Measurements from ENCODE around the gene CCDC196. TPM values are rescaled to one million over a fixed set of nuclear protein-coding genes. Genes with fewer than 3 reads are reported as not detected.
"Not testable (repeated sequence)": the region's sequence is repeated elsewhere in the genome, so short reads cannot be mapped to it uniquely, and the experiment has no call there.

Gene CCDC196
- total RNA-seq, 4 donors from 2014 or later: not detected

DNA sequence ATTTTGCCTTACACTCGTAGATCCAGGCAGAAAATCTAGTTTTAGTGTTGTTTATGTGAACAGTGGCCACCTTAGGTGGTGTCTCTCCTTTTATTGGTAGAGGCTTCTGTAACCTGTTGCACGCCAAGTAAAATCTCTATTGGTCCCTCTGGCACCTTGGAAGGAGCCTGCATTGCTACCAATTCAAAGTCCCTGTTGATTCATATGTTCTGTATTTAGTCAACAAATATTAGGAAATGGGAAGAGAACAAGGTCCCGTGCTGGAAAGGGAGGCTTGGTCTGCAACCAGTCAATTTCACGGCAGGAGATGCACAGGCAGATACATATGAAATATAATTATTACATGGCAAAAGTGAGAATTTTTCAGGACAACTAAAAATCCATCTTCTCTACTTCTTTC is 15.4 kb downstream of the CCDC196 start:
- Histone ChIP-seq H3K4me1 (peaks cover 0 to 7% (median 0%) of the 10 kb centered on the region in 3 donors), H3K27me3 (no peaks in the 10 kb centered on the region)
- 86 to 91% methylated on average over 4 of the region's 4 CpGs for WGBS, 2 donors

GRCh38 chr14:66502836-66503235 is 16.7 kb downstream of the CCDC196 start:
- 76 to 83% methylated on average over 5 of the region's 5 CpGs for WGBS, 2 donors
- H3K36me3 ChIP-seq; H3K4me3 ChIP-seq; intact Hi-C loops (cut with DNase I); H3K27me3 ChIP-seq; H3K9me3 ChIP-seq; DNase-seq; H3K27ac ChIP-seq: not testable (repeated sequence)
- H3K4me1 ChIP-seq: peaks cover 0 to 16% (median 4%) of the 10 kb centered on the region in 3 donors

More for the DNA sequence above, 15.4 kb downstream of the CCDC196 start:
- intact Hi-C loops (cut with DNase I): no loop called here
- DNase-seq: no peak
- H3K36me3 ChIP-seq: no peaks in the 10 kb centered on the region
- H3K27ac ChIP-seq: no peak overlapping the region
- H3K4me3 ChIP-seq: no peak overlapping the region
- TF ChIP-seq CTCF (IDR thresholded peaks at IDR 0.05) (no peak), POLR2A (IDR thresholded peaks at IDR 0.05) (no peak)
- H3K9me3 ChIP-seq: no peaks in the 10 kb centered on the region

- 30 to 45% methylated on average over 1 of the region's 1 CpG for WGBS, 2 donors
- Histone ChIP-seq H3K9me3 (no peaks in the 10 kb centered on the region), H3K4me1 (peaks cover 0 to 16% (median 4%) of the 10 kb centered on the region in 3 donors), H3K36me3 (no peaks in the 10 kb centered on the region), H3K27ac (no peak overlapping the region), H3K27me3 (no peaks in the 10 kb centered on the region), H3K4me3 (no peak overlapping the region)
- intact Hi-C loops (cut with DNase I): no loop called here
- TF ChIP-seq CTCF (IDR thresholded peaks at IDR 0.05) (no peak), POLR2A (IDR thresholded peaks at IDR 0.05) (no peak)
- DNase-seq: no peak
Measured at GRCh38 chr14:66503532-66503931, 17.4 kb downstream of the CCDC196 start.

DNA sequence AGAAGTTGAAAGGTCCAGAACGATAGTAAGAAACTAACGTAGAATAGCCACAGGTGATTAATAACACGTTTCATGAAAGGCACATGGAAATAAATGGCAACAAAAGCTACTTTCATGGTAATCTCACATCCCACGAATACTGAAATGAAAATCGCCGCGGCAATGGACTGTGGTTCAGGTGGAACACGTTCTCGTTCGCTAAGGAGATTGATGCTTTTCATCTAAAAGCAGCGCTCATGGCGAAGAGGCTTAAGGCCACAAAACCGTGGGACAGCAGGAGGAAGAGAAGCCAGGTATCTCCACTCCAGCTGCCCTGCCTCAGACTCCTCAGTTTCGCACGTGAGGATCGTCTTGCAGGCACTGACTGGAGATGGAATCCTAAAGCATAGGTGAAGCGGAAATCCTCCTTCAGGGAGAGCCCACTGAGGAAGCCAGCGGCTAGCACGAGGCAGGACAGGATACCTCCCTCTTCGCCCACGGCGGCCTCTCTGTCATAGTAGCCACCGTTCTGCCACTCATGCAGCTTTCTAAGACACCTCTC is 21.1 kb downstream of the CCDC196 start:
- Histone ChIP-seq H3K4me3 (peak overlapping the region; percentile 84 to 94 (median 89)), H3K9me3 (no peaks in the 10 kb centered on the region), H3K27ac (peak overlapping the region; percentile 88 to 96 (median 92)), H3K27me3 (no peaks in the 10 kb centered on the region), H3K36me3 (no peaks in the 10 kb centered on the region), H3K4me1 (peaks cover 0 to 29% (median 9%) of the 10 kb centered on the region in 3 donors)
- WGBS, 2 donors: 2% methylated on average over 17 to 18 of the region's 23 CpGs
- DNase-seq: no peak
- intact Hi-C loops (cut with DNase I): no loop called here
- TF ChIP-seq POLR2A (IDR thresholded peaks at IDR 0.05) (no peak), CTCF (IDR thresholded peaks at IDR 0.05) (no peak)

GRCh38 chr14:66507722-66508546 is 21.8 kb downstream of the CCDC196 start, which contains the start of gene GPHN:
TSS of gene GPHN (plus strand) at chr14:66508147.
- no peaks in the 10 kb centered on the region for H3K9me3 ChIP-seq
- peak within 1 kb of the TSS; percentile 88 to 96 (median 92) for H3K27ac ChIP-seq
- intact Hi-C loops (cut with DNase I): no loop called here
- peaks cover 0 to 29% (median 9%) of the 10 kb centered on the region in 3 donors for H3K4me1 ChIP-seq
- H3K27me3 ChIP-seq: no peaks in the 10 kb centered on the region
- 0 to 1% methylated on average over 46 to 47 of the region's 91 CpGs for WGBS, 2 donors
- no peaks in the 10 kb centered on the region for H3K36me3 ChIP-seq
- peak in 3 of 4 donors; percentile 49 to 82 (median 52) for TF ChIP-seq POLR2A (IDR thresholded peaks at IDR 0.05)
- peak; percentile 15 to 55 (median 22) for TF ChIP-seq CTCF (IDR thresholded peaks at IDR 0.05)
- peak within 1 kb of the TSS; percentile 84 to 94 (median 89) for H3K4me3 ChIP-seq
- DNase-seq: peak; percentile 72
